HG02840 (cell line): ENCODE results near the gene ACTN2.

Experiments
- ATAC-seq: cut with Tn5 transposase; IDR thresholded peaks from one replicate; pipeline ENCODE4 v1.9.1; 2021; ENCODE audit warnings: mild to moderate bottlenecking, moderate library complexity, moderate number of reproducible peaks; ENCODE audit not compliant: unreplicated experiment, low FRiP score

The ACTN2 gene

GRCh38 chr1:236689713-236690569 lies 3.6 kb downstream of the ACTN2 start:
- no peak for ATAC-seq

DNA sequence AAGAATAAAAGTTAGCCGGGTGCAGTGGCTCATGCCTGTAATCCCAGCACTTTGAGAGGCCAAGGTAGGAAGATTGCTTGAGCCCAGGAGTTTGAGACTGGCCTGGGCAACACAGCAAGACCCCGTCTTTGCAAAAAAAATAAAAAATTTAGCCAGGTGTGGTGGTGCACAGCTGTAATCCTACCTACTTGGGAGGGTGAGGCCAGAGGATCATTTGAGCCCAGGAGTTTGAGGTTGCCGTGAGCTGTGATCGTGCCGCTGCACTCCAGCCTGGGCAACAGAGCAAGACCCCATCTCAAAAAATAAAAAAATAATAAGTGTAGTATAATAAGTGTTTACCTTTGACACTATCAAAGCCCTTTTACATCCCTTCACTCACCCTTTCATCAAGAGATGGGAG lies 5.0 kb downstream of the ACTN2 start:
- no peak for ATAC-seq

GRCh38 chr1:236692128-236692527 lies 5.8 kb downstream of the ACTN2 start:
- ATAC-seq = no peak

- ATAC-seq = no peak
Measured at GRCh38 chr1:236692742-236693141, 6.4 kb downstream of the ACTN2 start.

DNA sequence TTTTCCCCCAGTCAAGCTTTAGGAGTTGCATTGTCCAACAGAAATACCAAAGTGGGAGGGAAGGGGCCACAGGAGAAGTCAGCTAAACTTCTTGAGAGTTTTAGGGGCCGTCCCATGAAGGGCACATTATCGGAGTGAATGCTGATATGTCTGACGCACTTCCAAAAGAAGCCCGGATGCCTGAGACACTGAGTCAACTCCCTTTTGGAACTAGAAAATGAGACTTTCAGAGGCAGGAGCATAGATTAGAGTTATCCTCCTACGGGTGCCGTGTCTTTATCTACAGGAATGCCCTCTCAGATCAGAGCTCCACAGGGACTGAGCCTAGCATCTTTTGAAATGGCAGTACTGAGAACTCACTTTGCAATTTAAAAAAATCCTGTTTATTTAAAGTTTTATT lies 13.1 kb downstream of the ACTN2 start:
- no peak for ATAC-seq

DNA sequence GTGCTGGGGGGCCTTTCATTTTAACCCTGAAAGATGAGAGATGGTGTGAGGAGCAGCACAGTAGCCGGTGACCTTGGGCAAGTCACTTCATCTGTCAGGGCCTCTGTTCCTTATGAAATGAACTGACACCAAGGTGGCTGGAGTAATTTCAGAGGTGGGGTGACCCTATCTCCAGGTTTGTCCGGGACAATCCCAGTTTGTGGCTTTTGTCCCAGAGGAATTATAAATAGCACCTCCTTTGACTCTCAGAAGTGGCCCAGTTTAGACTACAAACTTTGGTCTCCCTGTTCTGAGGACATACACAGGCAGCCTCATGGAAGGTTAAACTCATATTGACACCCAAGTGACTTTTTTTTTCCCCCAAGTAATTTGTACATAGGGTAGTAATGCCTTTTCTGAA lies 14.6 kb downstream of the ACTN2 start:
- ATAC-seq = no peak

DNA sequence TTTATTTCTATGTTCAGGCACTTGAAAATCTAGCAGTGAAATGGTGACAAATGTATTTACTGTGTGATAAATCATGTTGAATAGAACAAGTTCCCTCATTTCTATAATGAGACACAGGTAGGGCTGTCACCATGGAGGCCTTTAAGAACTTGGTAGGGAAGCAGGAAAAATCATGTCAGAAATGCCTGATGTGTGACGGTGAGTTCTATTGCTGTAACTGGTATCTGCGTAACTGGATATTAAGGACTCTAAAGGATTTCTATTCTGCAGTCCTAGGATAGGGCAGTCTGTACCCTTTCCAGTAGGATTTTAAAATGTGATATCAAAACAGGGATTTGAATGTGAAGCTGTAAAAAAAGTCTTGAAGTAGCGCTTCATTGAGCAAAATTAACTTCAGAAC lies 15.5 kb downstream of the ACTN2 start:
- no peak for ATAC-seq

DNA sequence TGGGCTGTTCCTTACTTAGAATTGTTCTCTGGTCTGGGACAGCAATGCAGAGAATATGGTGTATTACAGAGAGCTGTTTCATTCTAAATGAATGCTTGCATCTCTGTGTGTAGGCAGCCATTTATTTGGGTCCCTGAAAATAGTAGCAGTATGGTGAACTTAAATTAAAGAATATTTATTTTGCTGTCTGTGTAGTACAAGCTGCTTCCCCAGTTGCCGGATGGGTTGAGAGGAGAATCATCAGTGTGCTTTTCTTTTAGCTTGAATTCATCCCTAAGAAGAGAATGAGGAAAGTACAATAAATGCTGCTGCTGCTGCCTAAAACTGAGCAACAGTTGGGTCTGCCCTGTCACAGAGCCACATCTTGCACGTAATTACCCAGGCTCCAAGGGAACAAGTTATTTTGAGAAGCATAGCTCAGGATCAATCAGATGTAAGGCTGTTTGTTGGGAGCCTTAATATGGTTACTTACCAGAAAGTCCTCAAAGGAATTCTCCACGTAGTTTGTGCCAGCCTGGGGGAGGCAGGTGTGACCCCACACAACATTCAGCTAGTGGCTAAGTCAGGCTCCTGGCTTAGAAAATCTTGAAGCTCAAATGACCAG lies 16.6 kb downstream of the ACTN2 start:
- ATAC-seq = no peak

DNA sequence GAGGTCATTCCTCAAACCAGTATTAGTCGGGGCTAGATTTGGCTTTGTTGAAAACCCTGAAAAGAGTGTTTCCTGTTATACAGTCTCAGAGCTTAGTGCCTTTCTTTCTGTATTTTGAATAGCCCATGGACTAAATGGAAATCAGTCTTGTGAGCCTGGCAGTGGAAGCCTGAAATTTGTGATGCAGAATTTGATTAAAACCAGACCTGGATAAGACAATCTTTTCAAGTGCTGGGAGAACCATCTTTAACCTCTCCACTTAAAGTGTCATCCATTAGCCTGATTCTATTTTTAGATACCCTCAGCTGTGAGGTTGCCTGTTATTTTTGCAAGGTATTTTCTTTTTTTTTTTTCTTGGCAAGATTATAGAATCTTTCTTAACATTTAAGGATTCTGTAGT lies 19.5 kb downstream of the ACTN2 start:
- ATAC-seq = no peak

GRCh38 chr1:236706183-236706582 lies 19.9 kb downstream of the ACTN2 start:
- ATAC-seq = no peak

DNA sequence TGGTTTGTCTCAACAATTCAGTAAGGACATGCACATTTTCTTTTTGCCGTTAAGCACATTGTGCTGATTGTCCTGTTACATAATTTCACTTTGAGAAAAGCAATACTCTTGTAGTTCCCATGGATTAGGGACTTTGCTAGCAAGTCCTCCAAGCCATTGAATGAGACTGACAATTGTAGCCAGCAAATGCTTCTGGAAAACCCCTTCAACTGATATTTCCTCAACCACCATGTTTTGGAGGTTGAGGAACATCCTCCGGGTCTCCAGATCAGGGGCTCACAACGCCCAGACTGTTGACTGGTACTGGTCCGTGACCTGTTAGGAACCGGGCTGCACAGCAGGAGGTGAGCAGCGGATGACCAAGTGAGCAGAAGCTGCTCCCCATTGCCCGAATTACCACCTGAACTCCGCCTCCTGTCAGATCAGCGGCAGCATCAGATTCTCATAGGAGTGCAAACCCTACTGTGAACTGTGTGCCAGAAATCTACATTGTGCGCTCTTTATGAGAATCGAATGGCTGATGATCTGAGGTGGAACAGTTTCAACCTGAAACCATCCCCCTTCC lies 24.1 kb downstream of the ACTN2 start:
- no peak for ATAC-seq

DNA sequence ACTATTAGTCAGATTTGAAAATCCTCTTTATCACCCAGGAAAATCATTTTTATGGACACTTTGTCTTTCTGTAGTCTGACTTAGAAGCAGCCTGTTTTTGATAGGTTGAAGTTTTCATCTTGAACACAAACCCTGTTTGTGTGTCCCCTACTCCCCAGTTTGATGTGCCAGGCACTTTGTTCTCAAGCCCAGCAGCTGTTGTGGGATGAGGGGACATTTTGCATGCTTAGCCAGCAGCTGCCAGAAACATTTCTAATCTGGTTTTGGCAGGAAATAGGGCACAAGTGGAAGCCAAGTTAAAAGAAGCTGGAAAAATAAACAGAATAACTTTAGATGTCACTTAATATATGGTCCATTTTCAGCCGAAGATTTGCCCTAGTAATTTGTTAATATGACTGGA lies 29.9 kb downstream of the ACTN2 start:
- ATAC-seq = no peak

GRCh38 chr1:236717811-236718210 lies 31.5 kb downstream of the ACTN2 start:
- ATAC-seq = no peak

DNA sequence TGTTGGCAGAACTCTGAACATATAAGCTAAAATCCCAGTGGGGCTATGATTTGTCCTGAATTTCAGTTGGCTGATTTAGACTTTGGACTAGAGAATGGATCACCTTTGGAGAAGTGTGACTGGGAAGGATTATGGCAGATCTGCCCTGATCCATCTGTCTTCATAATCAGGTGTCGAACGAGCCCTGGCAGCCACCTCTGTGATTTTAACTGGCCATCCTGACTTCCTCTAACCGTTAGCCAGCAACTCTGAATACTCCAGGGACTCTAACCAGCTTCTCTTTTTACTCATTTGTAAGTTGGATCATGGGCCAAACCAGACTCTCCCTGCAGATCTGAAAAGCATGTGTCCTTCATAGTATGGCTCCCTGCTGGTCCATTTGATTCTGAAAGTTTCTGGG lies 32.0 kb downstream of the ACTN2 start:
- ATAC-seq = no peak

DNA sequence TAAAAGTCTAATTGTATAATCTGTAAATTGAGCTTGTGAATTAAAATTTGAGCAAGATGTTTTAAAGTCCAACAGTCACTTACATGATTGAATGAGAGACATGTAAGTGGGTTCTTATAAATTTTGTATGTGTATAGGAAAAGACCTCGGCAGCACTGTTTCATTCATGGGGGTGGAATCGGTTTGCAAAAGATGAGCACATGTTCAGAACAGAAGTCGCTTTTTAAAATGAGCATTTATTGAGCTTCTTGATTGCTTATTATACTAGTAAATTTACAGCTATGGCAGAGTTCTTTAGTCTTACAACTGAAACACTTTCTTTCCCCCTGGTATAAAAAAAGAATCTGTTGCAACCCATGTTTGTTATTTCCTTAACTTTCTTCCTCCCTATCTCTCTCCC lies 33.9 kb downstream of the ACTN2 start:
- ATAC-seq = no peak

DNA sequence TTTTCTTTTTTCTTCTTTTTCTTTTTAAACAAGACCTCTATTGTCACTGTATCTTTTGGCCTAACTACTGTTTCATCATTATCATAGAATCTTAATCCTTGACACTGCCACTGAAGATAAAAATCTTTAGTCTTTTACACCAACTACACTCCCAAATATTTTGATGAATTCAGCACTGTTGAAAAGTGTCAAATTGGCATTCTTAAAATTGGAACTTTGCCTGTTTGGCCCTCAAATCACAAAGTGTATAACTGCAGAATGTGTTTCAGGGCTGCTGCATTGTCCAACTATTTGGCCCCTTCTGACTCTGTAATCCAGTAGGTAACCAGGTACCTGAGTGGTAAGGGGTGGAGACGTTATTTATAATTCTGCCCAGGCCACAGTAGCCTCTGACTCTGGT lies 34.3 kb downstream of the ACTN2 start:
- ATAC-seq = no peak

GRCh38 chr1:236724049-236724448 lies 37.8 kb downstream of the ACTN2 start:
- no peak for ATAC-seq

- no peak for ATAC-seq
Measured at GRCh38 chr1:236724506-236724905, 38.2 kb downstream of the ACTN2 start.

GRCh38 chr1:236725668-236726067 lies 39.4 kb downstream of the ACTN2 start:
- ATAC-seq = no peak

- no peak for ATAC-seq
Measured at GRCh38 chr1:236727521-236727920, 41.2 kb downstream of the ACTN2 start.

- no peak for ATAC-seq
Measured at GRCh38 chr1:236728752-236729151, 42.5 kb downstream of the ACTN2 start.

GRCh38 chr1:236733653-236734052 lies 47.4 kb downstream of the ACTN2 start:
- no peak for ATAC-seq
